ENCODE measurements around the gene CCDC93. TPM values are rescaled to one million over a fixed set of nuclear protein-coding genes. Genes with fewer than 3 reads are reported as not detected.

CCDC93 gene
- total RNA-seq, 1 experiment from 2014 or later: 18.7 TPM

DNA sequence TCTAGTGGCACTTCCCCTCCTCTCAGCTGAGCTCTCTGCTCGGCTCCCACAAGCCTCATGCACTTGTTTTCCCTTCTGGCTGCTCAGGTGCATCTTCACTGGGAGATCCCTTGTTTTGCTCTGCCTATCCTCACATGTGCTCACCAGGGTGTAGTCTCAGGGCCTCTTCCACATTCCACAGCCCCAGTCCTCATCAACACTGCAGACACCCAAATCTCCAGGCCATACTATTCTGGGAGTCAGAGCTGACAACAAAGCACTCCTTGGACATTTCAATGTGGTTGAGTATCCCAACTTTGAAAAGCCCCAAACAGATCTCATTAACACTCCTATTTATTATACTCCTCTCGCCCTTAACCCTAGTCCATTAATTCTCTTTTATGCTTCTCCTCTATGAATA is 71.3 kb downstream of the CCDC93 start:
- BruUV-seq (replicated peaks): no TSS peak
- Histone ChIP-seq H3K36me3 (ENCODE audit: control insufficient read depth in 1 of 2, insufficient read depth in 2 of 2, low read length in 2 of 2) (peaks cover 32 to 48% of the 10 kb centered on the region in 2 experiments), H3K9me3 (ENCODE audit: control insufficient read depth in 1 of 2, insufficient read depth in 1 of 2, low read depth in 1 of 2, low read length in 2 of 2) (no peaks in the 10 kb centered on the region), H2AFZ (ENCODE audit: low read depth, low read length, poor library complexity, severe bottlenecking) (no peak overlapping the region), H3K4me3 (replicated peaks in 1 of 2; ENCODE audit: low read depth in 1 of 2, low read length in 2 of 2) (no peak overlapping the region), H4K20me1 (ENCODE audit: insufficient read depth) (no peaks in the 10 kb centered on the region), H3K27me3 (ENCODE audit: insufficient read depth, low read length) (no peaks in the 10 kb centered on the region), H3K79me2 (ENCODE audit: insufficient read depth, low read length) (no peaks in the 10 kb centered on the region), H3K27ac (ENCODE audit: low read depth, low read length) (no peak overlapping the region), H3K4me2 (ENCODE audit: low read length) (no peak overlapping the region), H3K9me2 (ENCODE audit: insufficient read depth) (no peaks in the 10 kb centered on the region), H3K4me1 (ENCODE audit: control insufficient read depth in 1 of 2, insufficient read depth in 2 of 2, low read length in 2 of 2) (no peaks in the 10 kb centered on the region), H3K9ac (ENCODE audit: low read length) (no peak overlapping the region)
- TF ChIP-seq CTCF (IDR thresholded peaks at IDR 0.05 in 2 of 3, conservative IDR thresholded peaks at IDR 0.05 in 1 of 3; ENCODE audit: borderline replicate concordance in 1 of 3, insufficient read depth in 1 of 3, low read depth in 2 of 3, low read length in 2 of 3) (no peak), ELF1 (IDR thresholded peaks at IDR 0.05; ENCODE audit: borderline replicate concordance, low read depth) (no peak), EZH2 (IDR thresholded peaks at IDR 0.05) (no peak), FOSL1 (IDR thresholded peaks at IDR 0.05; ENCODE audit: low read depth) (no peak), SP1 (IDR thresholded peaks at IDR 0.05; ENCODE audit: low read depth) (no peak), POLR2AphosphoS5 (IDR thresholded peaks at IDR 0.05; ENCODE audit: low read depth, low read length) (no peak), ZFX (IDR thresholded peaks at IDR 0.05) (no peak), TCF7L2 (IDR thresholded peaks at IDR 0.05; ENCODE audit: borderline replicate concordance, extremely low read depth, insufficient read depth, insufficient read length) (no peak), YY1 (IDR thresholded peaks at IDR 0.05; ENCODE audit: extremely low read depth, insufficient replicate concordance, low read depth, low read length) (no peak), REST (IDR thresholded peaks at IDR 0.05; ENCODE audit: low read depth) (no peak), RAD21 (IDR thresholded peaks at IDR 0.05; ENCODE audit: low read depth) (no peak), ATF3 (IDR thresholded peaks at IDR 0.05) (no peak), CEBPB (IDR thresholded peaks at IDR 0.05; ENCODE audit: low read depth) (no peak), SIN3A (IDR thresholded peaks at IDR 0.05; ENCODE audit: low read depth) (no peak), CBX3 (IDR thresholded peaks at IDR 0.05; ENCODE audit: low read depth) (no peak), JUND (IDR thresholded peaks at IDR 0.05) (no peak), SRF (IDR thresholded peaks at IDR 0.05; ENCODE audit: low read depth) (no peak), POLR2A (IDR thresholded peaks at IDR 0.05; ENCODE audit: borderline replicate concordance, extremely low read depth, insufficient read depth, insufficient read length) (no peak)
- TF ChIP-seq, protein P1, sequence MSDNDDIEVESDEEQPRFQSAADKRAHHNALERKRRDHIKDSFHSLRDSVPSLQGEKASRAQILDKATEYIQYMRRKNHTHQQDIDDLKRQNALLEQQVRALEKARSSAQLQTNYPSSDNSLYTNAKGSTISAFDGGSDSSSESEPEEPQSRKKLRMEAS (IDR thresholded peaks at IDR 0.05): no peak
- TF ChIP-seq, protein P2, sequence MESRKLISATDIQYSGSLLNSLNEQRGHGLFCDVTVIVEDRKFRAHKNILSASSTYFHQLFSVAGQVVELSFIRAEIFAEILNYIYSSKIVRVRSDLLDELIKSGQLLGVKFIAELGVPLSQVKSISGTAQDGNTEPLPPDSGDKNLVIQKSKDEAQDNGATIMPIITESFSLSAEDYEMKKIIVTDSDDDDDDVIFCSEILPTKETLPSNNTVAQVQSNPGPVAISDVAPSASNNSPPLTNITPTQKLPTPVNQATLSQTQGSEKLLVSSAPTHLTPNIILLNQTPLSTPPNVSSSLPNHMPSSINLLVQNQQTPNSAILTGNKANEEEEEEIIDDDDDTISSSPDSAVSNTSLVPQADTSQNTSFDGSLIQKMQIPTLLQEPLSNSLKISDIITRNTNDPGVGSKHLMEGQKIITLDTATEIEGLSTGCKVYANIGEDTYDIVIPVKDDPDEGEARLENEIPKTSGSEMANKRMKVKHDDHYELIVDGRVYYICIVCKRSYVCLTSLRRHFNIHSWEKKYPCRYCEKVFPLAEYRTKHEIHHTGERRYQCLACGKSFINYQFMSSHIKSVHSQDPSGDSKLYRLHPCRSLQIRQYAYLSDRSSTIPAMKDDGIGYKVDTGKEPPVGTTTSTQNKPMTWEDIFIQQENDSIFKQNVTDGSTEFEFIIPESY (IDR thresholded peaks at IDR 0.05; ENCODE audit: extremely low read depth, insufficient replicate concordance, low read length): no peak
- ChIA-PET CTCF (no interaction called here), POLR2A (no interaction called here), RAD21 (ENCODE audit: low non-redundant PET in 1 of 2, low total read pairs in 2 of 2, uncharacterized antibody in 2 of 2, unreplicated experiment in 2 of 2) (no interaction called here)
- ATAC-seq: no peak
- DNase-seq (ENCODE audit: low read depth, low spot score): no peak
- intact Hi-C loops (cut with micrococcal nuclease): no loop called here
